Stimulated activated effector memory CD8-positive, alpha-beta T cell treated with anti-CD3 and anti-CD28 coated beads, Interleukin-12 subunit alpha, Interleukin-12 subunit beta, amount 100 ng/mL, for 72 hours (primary cell): ENCODE data around the gene GET4.
A peak's percentile ranks its signal among the peaks of the same experiment; 100 is the strongest.

Experiments
- ATAC-seq: fragments of 150-1000 bp; cut with Tn5 transposase; 2 replicates; pipeline ENCODE4 v1.10.0; 2021
- DNase-seq, 2 donors: peaks; one replicate each; pipeline ENCODE4 v3.0.0; 2021 to 2022; ENCODE audit warnings: low spot score in 2 of 2
- H3K27ac Mint-ChIP-seq: one replicate; pipeline ENCODE4 v1.8.0; 2022; ENCODE audit warnings: mild to moderate bottlenecking, mixed read lengths
- H3K36me3 Mint-ChIP-seq: one replicate; pipeline ENCODE4 v1.8.0; 2022; ENCODE audit warnings: mild to moderate bottlenecking, mixed read lengths
- H3K4me1 Mint-ChIP-seq: one replicate; pipeline ENCODE4 v1.8.0; 2022; ENCODE audit warnings: mixed read lengths
- H3K4me3 Mint-ChIP-seq: one replicate; pipeline ENCODE4 v1.8.0; 2022; ENCODE audit warnings: mild to moderate bottlenecking, mixed read lengths
- H3K9me3 Mint-ChIP-seq: one replicate; pipeline ENCODE4 v1.8.0; 2022; ENCODE audit warnings: mixed read lengths

The GET4 gene

GRCh38 chr7:876077-876971 lies at the start of gene GET4:
Gene GET4 (plus strand): TSS chr7:876554. CDS start chr7:876646, 92 bp downstream.
- DNase-seq (peak; percentile 97 to 99), ATAC-seq (peak; percentile 91)
- peak within 1 kb of the TSS; percentile 93 for H3K4me3 Mint-ChIP-seq
- peak within 1 kb of the TSS; percentile 95 for H3K27ac Mint-ChIP-seq
- no peaks in the 10 kb centered on the region for H3K9me3 Mint-ChIP-seq
- H3K36me3 Mint-ChIP-seq = peaks cover 30% of the 10 kb centered on the region
- H3K4me1 Mint-ChIP-seq = peaks cover 23% of the 10 kb centered on the region

- Mint-ChIP-seq H3K27ac (no peak overlapping the region), H3K4me1 (peaks cover 47% of the 10 kb centered on the region), H3K9me3 (no peaks in the 10 kb centered on the region), H3K36me3 (peaks cover 23% of the 10 kb centered on the region), H3K4me3 (no peak overlapping the region)
- no peak for DNase-seq
- no peak for ATAC-seq
These were observed 47.4 kb upstream of the GET4 start for GRCh38 chr7:828793-829561.

- DNase-seq (no peak), ATAC-seq (no peak)
- Mint-ChIP-seq H3K27ac (peak overlapping the region; percentile 97), H3K4me3 (no peak overlapping the region), H3K36me3 (peaks cover 31% of the 10 kb centered on the region), H3K4me1 (peaks cover 52% of the 10 kb centered on the region), H3K9me3 (no peaks in the 10 kb centered on the region)
These were observed 46.3 kb upstream of the GET4 start for GRCh38 chr7:830069-830468.

DNA sequence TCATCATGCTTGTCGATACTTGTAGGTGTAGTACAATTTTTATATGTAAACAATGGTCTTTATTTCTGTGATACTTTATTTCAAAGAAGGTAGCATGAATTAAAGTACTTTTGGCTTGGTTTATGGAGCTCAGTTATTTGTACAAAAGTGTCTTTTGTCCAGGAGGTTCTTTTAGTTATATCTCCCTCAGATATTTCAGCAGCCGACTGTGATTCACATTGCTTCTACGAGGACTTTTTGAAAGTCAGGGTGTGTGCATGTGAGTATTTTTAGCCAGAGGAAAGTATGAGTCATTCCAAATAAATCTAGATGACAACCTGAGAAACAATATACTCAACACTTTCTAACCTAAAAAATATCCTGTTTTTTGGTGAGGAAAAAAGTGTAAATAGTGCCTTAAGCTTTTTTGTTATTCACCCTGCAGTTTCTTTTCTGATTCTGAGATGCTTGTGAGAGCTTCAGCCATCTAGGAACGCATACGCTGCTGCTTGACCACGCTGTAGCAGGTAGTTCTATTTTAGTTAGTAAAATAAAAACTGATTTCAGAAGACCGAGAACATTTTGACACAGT lies 44.7 kb upstream of the GET4 start:
- DNase-seq (no peak), ATAC-seq (peak; percentile 78)
- Mint-ChIP-seq H3K27ac (peak overlapping the region; percentile 97), H3K9me3 (no peaks in the 10 kb centered on the region), H3K4me3 (peak overlapping the region; percentile 69), H3K4me1 (peaks cover 56% of the 10 kb centered on the region), H3K36me3 (peaks cover 31% of the 10 kb centered on the region)

DNA sequence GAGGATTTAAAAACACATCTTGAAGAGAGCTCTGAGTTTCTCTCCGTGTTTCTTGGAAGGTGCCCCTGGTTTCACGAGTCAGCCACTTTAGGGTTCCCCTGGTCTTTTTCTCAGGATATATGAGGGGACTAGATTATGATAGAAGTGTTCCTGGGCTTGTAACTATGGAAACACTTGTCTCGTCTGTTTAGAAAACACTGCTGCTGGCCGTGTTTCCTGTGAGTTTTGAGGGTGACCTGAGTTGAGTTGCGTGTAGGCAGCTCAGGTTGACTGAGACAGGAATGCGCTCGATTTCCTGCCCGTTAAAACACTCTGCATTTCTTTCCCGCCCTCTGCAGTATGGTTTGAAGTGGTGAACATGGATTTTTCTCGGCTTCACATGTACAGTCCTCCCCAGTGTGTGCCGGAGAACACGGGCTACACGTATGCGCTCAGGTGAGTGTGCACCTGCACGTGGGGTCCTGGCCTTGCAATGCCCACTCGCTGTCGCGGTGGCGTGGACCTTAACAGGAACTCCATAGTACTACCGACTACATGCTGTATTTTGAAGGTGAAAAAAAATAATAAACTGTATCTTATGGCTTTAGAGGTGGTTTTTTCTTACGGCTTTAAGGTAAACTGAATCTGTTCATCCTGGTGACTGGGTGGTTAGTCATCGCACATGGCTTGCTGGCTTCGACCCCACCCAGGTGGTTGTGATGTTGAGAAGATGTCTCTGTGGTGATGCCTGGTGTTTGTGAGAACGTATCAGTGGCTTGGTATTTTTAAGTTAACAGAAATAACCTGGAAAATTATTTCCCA lies 44.0 kb upstream of the GET4 start, which contains the start of gene SUN1:
Gene SUN1, plus strand, starts transcription at position 310 of the 801 bp plus-strand sequence. Its CDS starts 49 bp downstream, at position 359.
- ATAC-seq (peak; percentile 82), DNase-seq (peak in 1 of 2 donors; percentile 62)

GRCh38 chr7:832968-833424 lies 43.4 kb upstream of the GET4 start:
- no peaks in the 10 kb centered on the region for H3K9me3 Mint-ChIP-seq
- H3K36me3 Mint-ChIP-seq = peaks cover 32% of the 10 kb centered on the region
- ATAC-seq = no peak
- H3K4me1 Mint-ChIP-seq = peaks cover 58% of the 10 kb centered on the region
- DNase-seq = no peak
- peak overlapping the region; percentile 97 for H3K27ac Mint-ChIP-seq
- H3K4me3 Mint-ChIP-seq = peak overlapping the region; percentile 69

More for the DNA sequence above, 44.0 kb upstream of the GET4 start, which contains the start of gene SUN1:
- H3K4me3 Mint-ChIP-seq = peak within 1 kb of the TSS; percentile 69
- peak within 1 kb of the TSS; percentile 97 for H3K27ac Mint-ChIP-seq
- H3K36me3 Mint-ChIP-seq = peaks cover 31% of the 10 kb centered on the region
- H3K9me3 Mint-ChIP-seq = no peaks in the 10 kb centered on the region
- peaks cover 58% of the 10 kb centered on the region for H3K4me1 Mint-ChIP-seq

DNA sequence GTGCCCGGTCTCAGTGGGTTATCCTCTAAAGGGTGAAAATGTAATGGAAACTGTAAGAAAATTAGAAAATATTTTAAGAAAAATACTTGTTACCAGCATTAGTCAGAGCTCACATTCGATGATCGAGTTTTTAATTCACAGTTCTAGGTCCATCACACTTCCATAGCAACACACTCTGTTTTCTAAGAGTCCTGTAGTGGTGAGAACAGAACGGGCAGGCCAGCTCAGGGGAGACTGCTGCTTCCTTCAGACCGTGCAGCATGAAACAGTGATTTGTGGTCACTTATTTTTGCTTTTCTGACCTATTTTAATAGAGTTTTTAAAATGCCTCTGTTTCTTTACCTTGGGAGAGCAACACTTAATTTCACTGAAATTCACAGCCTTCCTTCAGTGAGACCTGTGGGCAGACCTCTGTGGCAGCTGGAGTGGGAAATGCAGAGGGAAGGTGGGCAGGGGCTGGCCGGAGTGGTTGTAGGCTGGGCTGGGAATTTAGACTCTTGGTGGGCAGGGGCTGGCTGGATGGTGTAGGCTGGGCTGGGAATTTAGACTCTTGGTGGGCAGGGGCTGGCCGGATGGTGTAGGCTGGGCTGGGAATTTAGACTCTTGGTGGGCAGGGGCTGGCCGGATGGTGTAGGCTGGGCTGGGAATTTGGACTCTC lies 42.6 kb upstream of the GET4 start:
- H3K4me1 Mint-ChIP-seq = peaks cover 58% of the 10 kb centered on the region
- no peak overlapping the region for H3K27ac Mint-ChIP-seq
- DNase-seq (no peak), ATAC-seq (no peak)
- no peaks in the 10 kb centered on the region for H3K9me3 Mint-ChIP-seq
- no peak overlapping the region for H3K4me3 Mint-ChIP-seq
- H3K36me3 Mint-ChIP-seq = peaks cover 39% of the 10 kb centered on the region

GRCh38 chr7:834277-834676 lies 42.1 kb upstream of the GET4 start:
- no peak overlapping the region for H3K4me3 Mint-ChIP-seq
- H3K36me3 Mint-ChIP-seq = peaks cover 45% of the 10 kb centered on the region
- ATAC-seq (no peak), DNase-seq (no peak)
- H3K9me3 Mint-ChIP-seq = no peaks in the 10 kb centered on the region
- peaks cover 58% of the 10 kb centered on the region for H3K4me1 Mint-ChIP-seq
- no peak overlapping the region for H3K27ac Mint-ChIP-seq

- no peak for DNase-seq
- no peak for ATAC-seq
- Mint-ChIP-seq H3K36me3 (peaks cover 52% of the 10 kb centered on the region), H3K9me3 (no peaks in the 10 kb centered on the region), H3K4me1 (peaks cover 57% of the 10 kb centered on the region), H3K4me3 (no peak overlapping the region), H3K27ac (no peak overlapping the region)
These were observed 41.3 kb upstream of the GET4 start for GRCh38 chr7:835021-835420.

DNA sequence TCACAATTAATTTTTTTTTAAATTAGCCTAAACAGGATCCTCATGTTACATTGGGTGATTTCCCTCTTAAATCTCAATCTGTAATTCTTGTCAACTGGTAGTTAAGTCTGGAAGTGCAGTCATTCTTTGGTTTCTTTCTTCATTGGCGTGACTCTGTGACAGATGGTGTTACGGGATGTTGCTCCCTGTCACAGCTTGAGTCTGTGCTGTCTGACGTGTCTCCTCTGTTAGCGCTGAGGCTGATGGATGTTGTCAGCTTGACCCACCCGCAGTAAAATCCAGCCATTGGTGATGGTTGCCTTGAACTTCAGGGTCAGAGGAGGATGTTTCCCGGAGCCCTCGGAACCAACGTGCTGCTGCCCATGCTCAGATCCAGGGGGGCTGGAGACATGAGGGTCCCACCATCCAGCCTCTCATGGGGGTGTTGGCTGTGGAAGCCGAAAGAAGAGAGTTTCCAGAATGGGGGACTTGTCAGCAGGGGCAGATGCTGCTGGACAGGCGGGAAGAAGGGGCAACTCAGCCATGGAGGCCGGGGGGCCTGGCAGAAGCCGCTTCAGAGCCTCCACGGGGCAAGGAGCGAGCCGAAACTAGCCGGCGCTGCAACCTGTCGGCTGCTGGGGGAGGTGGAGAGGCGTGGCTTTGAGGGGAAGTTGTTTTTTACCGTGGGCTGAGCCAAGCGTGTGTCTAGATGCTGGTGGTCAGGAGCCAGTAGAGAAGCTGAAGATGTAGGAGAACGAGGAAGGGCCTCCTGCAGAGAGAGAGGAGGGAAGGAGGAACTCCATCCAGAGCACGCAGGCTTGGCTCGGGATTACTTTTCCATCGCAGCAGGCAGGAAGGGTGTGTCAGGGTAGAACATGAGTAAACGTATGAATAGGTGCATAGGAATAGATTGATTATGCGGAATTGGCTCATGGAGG lies 40.6 kb upstream of the GET4 start:
- Mint-ChIP-seq H3K27ac (peak overlapping the region; percentile 58), H3K36me3 (peaks cover 60% of the 10 kb centered on the region), H3K4me1 (peaks cover 49% of the 10 kb centered on the region), H3K4me3 (peak overlapping the region; percentile 29), H3K9me3 (no peaks in the 10 kb centered on the region)
- no peak for DNase-seq
- ATAC-seq = peak; percentile 29

DNA sequence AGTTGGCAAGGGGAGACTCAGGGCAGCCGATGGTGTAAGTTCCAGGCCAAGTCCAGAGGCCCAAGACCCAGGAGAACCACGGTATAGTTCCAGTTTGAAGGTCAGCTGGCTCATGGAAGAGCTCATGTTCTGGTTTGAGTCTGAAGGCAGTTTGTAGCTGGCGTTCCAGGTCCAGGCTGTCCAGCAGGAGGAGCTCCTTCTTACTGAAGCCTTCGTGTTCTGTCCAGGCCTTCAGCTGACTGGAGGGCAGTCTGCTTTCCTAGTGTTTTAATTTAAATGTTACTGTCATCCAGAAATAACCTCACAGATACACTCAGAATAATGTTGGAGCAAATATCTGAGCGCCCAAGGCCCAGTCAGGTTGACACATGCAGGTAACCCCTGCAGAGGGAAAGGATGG lies 39.9 kb upstream of the GET4 start:
- H3K4me1 Mint-ChIP-seq = peaks cover 43% of the 10 kb centered on the region
- H3K36me3 Mint-ChIP-seq = peaks cover 65% of the 10 kb centered on the region
- DNase-seq (no peak), ATAC-seq (no peak)
- H3K4me3 Mint-ChIP-seq = peak overlapping the region; percentile 29
- peak overlapping the region; percentile 58 for H3K27ac Mint-ChIP-seq
- no peaks in the 10 kb centered on the region for H3K9me3 Mint-ChIP-seq

DNA sequence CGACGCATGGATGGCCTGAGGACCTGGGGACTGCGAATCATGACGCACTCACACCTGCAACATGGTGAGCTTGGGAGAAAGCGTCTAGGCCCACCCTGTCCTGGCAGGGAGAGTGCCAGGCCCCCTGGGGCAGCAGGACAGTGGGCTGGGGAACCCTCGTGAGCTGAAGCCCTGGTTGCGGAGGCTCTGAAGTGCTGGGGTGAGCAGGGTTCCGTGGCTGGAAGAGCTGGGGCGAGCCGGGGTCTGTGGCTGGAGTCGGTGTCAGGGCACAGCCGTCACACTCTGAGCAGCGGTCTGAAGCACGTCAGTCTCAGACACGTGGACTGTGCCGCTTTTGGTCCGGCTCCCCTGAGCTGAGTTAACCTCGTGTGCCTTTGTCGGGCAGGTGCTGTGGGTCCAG lies 39.4 kb upstream of the GET4 start:
- no peaks in the 10 kb centered on the region for H3K9me3 Mint-ChIP-seq
- H3K4me3 Mint-ChIP-seq = no peak overlapping the region
- H3K4me1 Mint-ChIP-seq = peaks cover 37% of the 10 kb centered on the region

GRCh38 chr7:840001-840600 lies 36.3 kb upstream of the GET4 start:
- Mint-ChIP-seq H3K4me3 (no peak overlapping the region), H3K9me3 (no peaks in the 10 kb centered on the region), H3K4me1 (peaks cover 15% of the 10 kb centered on the region), H3K27ac (no peak overlapping the region), H3K36me3 (peaks cover 64% of the 10 kb centered on the region)
- DNase-seq = no peak
- ATAC-seq = no peak

More for the DNA sequence above, 39.4 kb upstream of the GET4 start:
- Mint-ChIP-seq H3K36me3 (peaks cover 64% of the 10 kb centered on the region), H3K27ac (no peak overlapping the region)
- DNase-seq = no peak
- ATAC-seq = no peak
